ENCODE measurements around the gene FAM20A. TPM values are rescaled to one million over a fixed set of nuclear protein-coding genes. Genes with fewer than 3 reads are reported as not detected.
A peak's percentile ranks its signal among the peaks of the same experiment; 100 is the strongest.

The FAM20A gene
- polyA plus RNA-seq, 1 donor (not counting 4 experiments of a cell fraction or from before 2014, with no cell fraction given) = not detected

GRCh38 chr17:68516732-68517131 lies 84.4 kb downstream of the FAM20A start:
- Histone ChIP-seq H3K36me3 (ENCODE audit: control insufficient read depth in 2 of 2, extremely low read depth in 1 of 2, insufficient read depth in 2 of 2, low read length in 2 of 2) (peaks cover 11 to 21% of the 10 kb centered on the region in 2 experiments), H4K20me1 (ENCODE audit: control insufficient read depth, extremely low read depth, insufficient read depth, low read length) (peaks cover 3% of the 10 kb centered on the region), H3K4me1 (ENCODE audit: control insufficient read depth, extremely low read depth, insufficient read depth, low read length) (peaks cover 8% of the 10 kb centered on the region), H2AFZ (ENCODE audit: control insufficient read depth, low read length) (no peak overlapping the region), H3K4me2 (ENCODE audit: control insufficient read depth, extremely low read depth, insufficient read depth, low read depth, low read length) (no peak overlapping the region), H3K9me3 (ENCODE audit: control insufficient read depth, low read depth, low read length) (no peaks in the 10 kb centered on the region), H3K79me2 (ENCODE audit: control insufficient read depth, insufficient read depth, low read length) (peaks cover 87% of the 10 kb centered on the region), H3K27me3 (ENCODE audit: control insufficient read depth, extremely low read depth, insufficient read depth, low read length) (no peaks in the 10 kb centered on the region), H3K27ac (ENCODE audit: control insufficient read depth, insufficient read depth, low read length) (no peak overlapping the region), H3K4me3 (ENCODE audit: control insufficient read depth in 2 of 3, extremely low read depth in 1 of 3, insufficient read depth in 2 of 3, low read depth in 1 of 3, low read length in 3 of 3) (no peak overlapping the region), H3K9me1 (ENCODE audit: control insufficient read depth, extremely low read depth, insufficient read depth, low read length) (no peaks in the 10 kb centered on the region), H3K9ac (ENCODE audit: control insufficient read depth, extremely low read depth, insufficient read depth, low read length) (no peak overlapping the region)
- no peak for DNase-seq (ENCODE audit: low read depth, low spot score)
- TF ChIP-seq EZH2 (IDR thresholded peaks at IDR 0.05; ENCODE audit: low read length) = no peak
- TF ChIP-seq, protein P1, sequence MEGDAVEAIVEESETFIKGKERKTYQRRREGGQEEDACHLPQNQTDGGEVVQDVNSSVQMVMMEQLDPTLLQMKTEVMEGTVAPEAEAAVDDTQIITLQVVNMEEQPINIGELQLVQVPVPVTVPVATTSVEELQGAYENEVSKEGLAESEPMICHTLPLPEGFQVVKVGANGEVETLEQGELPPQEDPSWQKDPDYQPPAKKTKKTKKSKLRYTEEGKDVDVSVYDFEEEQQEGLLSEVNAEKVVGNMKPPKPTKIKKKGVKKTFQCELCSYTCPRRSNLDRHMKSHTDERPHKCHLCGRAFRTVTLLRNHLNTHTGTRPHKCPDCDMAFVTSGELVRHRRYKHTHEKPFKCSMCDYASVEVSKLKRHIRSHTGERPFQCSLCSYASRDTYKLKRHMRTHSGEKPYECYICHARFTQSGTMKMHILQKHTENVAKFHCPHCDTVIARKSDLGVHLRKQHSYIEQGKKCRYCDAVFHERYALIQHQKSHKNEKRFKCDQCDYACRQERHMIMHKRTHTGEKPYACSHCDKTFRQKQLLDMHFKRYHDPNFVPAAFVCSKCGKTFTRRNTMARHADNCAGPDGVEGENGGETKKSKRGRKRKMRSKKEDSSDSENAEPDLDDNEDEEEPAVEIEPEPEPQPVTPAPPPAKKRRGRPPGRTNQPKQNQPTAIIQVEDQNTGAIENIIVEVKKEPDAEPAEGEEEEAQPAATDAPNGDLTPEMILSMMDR (optimal IDR thresholded peaks at IDR 0.05 in 1 of 3, IDR thresholded peaks at IDR 0.05 in 1 of 3, conservative IDR thresholded peaks at IDR 0.05 in 1 of 3; ENCODE audit: extremely low read depth in 1 of 3, insufficient read depth in 2 of 3, low read length in 3 of 3) = no peak
- dilution Hi-C loops (cut with MboI; ENCODE audit: extremely low pct_ligation_motif_present, low sequenced_read_pairs) = no loop called here
- FAIRE-seq = no peak

GRCh38 chr17:68514831-68515635 lies 86.1 kb downstream of the FAM20A start:
- H2AFZ ChIP-seq (ENCODE audit: control insufficient read depth, low read length) = no peak overlapping the region
- H3K9me3 ChIP-seq (ENCODE audit: control insufficient read depth, low read depth, low read length) = no peaks in the 10 kb centered on the region
- dilution Hi-C loops (cut with MboI; ENCODE audit: extremely low pct_ligation_motif_present, low sequenced_read_pairs) = no loop called here
- no peak overlapping the region for H3K9ac ChIP-seq (ENCODE audit: control insufficient read depth, extremely low read depth, insufficient read depth, low read length)
- H4K20me1 ChIP-seq (ENCODE audit: control insufficient read depth, extremely low read depth, insufficient read depth, low read length) = peaks cover 3% of the 10 kb centered on the region
- H3K27me3 ChIP-seq (ENCODE audit: control insufficient read depth, extremely low read depth, insufficient read depth, low read length) = no peaks in the 10 kb centered on the region
- peak overlapping the region in 2 of 3 experiments; percentile 97 to 99 for H3K4me3 ChIP-seq (ENCODE audit: control insufficient read depth in 2 of 3, extremely low read depth in 1 of 3, insufficient read depth in 2 of 3, low read depth in 1 of 3, low read length in 3 of 3)
- H3K27ac ChIP-seq (ENCODE audit: control insufficient read depth, insufficient read depth, low read length) = peak overlapping the region; percentile 96
- FAIRE-seq (no peak), DNase-seq (ENCODE audit: low read depth, low spot score) (no peak)
- peak overlapping the region; percentile 88 for H3K4me2 ChIP-seq (ENCODE audit: control insufficient read depth, extremely low read depth, insufficient read depth, low read depth, low read length)
- H3K36me3 ChIP-seq (ENCODE audit: control insufficient read depth in 2 of 2, extremely low read depth in 1 of 2, insufficient read depth in 2 of 2, low read length in 2 of 2) = peaks cover 11 to 21% of the 10 kb centered on the region in 2 experiments
- no peaks in the 10 kb centered on the region for H3K9me1 ChIP-seq (ENCODE audit: control insufficient read depth, extremely low read depth, insufficient read depth, low read length)
- peaks cover 76% of the 10 kb centered on the region for H3K79me2 ChIP-seq (ENCODE audit: control insufficient read depth, insufficient read depth, low read length)
- H3K4me1 ChIP-seq (ENCODE audit: control insufficient read depth, extremely low read depth, insufficient read depth, low read length) = peaks cover 22% of the 10 kb centered on the region
- TF ChIP-seq, protein P1 (optimal IDR thresholded peaks at IDR 0.05 in 1 of 3, IDR thresholded peaks at IDR 0.05 in 1 of 3, conservative IDR thresholded peaks at IDR 0.05 in 1 of 3; ENCODE audit: extremely low read depth in 1 of 3, insufficient read depth in 2 of 3, low read length in 3 of 3) = no peak
- no peak for TF ChIP-seq EZH2 (IDR thresholded peaks at IDR 0.05; ENCODE audit: low read length)

All from keratinocyte (primary cell).